Raji (cell line): ENCODE data around the gene PYM1.

ENCODE experiments used
- POLR2A ChIP-seq: IDR thresholded peaks from 2 replicates; pipeline ENCODE4 v1.6.1; 2011; ENCODE audit warnings: low read depth, low read length, control low read depth; ENCODE audit not compliant: insufficient read depth

Gene PYM1

DNA sequence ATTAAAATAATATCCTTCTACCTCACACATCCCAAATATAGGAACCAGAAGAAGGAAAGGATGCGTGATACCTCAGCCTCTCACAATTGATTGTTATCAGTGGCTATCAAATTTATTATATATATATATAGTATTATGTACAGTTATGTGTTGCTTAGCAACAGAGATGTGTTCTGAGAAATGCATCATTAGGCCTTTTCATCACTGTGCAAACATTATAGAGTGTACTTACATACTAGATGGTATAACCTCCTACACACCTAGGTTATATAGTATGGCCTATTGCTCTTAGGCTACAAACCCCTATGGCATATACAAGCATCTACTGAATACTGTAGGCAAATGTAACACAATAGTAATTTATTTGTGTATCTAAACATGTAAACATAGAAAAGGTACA lies 34.0 kb downstream of the PYM1 start:
- no peak for TF ChIP-seq POLR2A

DNA sequence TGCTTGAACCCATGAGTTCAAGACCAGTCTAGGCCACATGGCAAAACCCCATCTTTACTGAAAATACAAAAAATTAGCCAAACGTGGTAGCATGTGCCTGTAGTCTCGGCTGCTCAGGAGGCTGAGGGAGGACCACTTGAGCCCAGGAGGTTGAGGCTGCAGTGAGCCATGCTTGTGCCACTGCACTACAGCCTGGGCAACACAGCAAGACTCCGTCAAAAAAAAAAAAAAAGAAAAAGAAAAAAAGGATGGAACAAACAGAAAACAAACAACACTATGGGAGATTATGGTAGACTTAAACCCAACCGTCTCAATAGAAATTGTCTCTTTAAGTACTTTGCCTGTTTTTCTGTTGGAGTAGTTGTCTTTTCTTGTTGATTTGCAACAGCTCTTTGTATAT lies 36.4 kb downstream of the PYM1 start:
- no peak for TF ChIP-seq POLR2A

DNA sequence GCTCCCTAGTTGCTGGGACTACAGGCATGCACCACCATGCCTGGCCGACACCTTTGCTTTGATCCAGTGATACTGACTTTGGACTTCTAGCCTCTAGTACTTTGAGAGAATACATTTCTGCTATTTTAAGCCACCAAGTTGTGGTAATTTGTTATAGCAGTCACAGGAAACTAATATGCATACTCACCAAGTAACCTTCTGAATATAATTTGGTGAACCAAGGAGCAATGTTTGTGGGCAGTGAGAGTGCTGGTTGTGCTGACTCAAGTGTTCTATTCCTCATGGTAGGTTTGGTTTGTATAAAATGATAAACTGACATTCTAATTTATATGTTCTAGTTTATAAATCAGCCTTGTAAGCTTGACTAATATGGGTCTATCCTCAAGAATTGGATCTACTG lies 42.6 kb downstream of the PYM1 start:
- no peak for TF ChIP-seq POLR2A

DNA sequence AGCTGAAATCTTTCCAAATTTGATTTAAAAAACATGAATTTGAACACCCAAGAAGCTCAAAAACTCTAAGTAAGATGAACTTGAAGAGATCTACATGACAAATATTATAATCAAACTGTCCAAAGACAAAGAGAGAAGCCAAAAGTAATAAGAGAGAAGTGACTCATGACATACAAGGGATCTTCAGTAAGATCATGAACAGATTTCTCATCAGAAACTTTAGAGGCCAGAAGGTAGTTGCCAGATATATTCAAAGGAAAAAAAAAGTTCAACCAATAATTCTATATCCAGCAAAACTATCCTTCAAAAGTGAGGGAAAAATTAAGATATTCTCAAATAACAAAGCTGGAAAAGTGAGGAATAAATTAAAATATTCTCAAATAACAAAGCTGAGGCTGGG lies 49.9 kb downstream of the PYM1 start:
- TF ChIP-seq POLR2A = no peak

DNA sequence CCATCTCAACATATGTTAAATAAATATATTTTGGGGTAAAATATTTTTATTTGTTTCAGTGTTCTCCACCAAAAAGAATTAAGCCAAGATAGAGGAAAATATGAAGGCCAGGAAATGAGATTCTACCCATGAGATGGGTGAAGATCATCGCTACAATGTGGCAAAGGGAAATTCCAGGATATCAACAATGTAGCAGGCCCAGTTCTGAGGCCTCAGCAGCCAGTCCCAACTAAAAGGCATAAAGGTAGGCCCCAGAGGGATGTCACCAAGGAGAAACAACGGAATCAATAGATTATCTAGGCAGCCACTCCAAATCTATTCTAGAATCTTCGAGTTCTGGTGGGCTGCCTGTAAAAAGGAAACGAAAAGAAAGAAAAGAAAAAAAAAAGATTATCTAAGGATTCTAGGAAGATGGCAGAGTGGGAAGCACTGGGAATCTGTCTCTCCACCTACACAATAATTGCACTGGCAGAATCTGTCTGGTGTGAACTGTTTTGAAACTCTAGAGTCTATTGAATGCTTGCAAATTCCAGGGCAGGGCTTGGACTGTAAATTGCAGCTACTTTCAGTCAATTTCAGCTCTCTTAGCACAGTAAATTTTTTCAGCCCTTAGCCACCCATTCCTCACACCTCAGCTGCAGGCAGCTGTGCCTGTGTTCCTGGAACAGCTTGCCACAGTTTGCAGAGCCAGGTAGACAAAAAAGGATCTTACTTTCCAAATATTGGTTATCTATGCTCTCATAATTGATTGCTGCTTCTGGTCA lies 51.8 kb downstream of the PYM1 start:
- no peak for TF ChIP-seq POLR2A

DNA sequence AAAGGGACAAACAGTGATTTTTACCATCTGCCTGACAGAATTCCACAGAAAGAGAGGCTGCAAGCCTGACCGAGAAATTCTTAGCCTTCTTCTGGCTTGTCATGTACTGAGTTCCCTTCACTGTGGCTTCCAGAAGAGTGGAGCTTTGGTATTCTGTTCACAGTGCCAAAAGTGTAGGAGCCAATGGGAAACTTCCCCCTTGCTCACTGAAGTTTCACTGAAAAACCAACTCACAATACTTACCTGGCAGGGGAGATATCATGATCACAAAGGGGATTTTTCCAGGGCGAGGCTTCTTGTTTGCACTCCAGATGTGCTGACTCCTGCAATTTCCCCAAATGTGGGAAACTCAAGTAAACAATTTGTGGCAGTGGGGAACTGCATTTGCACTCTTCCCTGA lies 53.3 kb downstream of the PYM1 start:
- no peak for TF ChIP-seq POLR2A

DNA sequence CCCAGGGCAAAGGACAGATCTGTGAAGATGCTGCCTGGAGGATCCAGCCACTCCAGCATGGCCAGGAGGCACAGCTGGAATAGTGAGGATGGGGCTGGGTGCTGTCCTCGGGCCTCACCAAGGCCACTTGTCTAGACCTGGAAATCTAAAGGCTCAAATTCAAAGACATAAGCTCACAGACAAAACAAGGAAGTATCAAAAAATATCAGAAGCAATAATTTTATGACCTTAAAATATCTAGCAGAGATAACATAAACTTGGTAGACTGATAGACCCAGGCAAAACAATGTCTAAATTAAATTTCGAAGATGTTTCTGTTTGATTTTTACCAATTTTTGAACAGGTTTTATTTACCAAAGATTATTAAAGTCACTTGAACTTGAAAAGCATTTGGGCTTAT lies 62.4 kb downstream of the PYM1 start:
- no peak for TF ChIP-seq POLR2A

DNA sequence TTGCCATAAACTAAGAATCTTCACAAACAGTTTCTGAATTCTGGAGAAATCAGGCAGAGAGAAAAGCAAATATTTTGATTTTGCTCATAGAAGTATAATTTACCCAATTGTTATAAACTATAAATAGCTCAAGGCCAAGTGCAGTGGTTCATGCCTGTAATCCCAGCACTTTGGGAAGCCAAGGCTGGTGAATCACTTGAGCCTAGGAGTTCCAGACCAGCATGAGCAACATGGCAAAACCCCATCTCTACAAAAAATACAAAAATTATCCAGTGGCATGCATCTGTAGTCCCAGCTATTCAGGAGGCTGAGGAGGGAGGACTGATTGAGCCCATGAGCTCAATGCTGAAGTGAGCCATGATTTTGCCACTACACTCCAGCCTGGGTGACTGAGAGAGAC lies 65.4 kb downstream of the PYM1 start:
- TF ChIP-seq POLR2A = no peak

DNA sequence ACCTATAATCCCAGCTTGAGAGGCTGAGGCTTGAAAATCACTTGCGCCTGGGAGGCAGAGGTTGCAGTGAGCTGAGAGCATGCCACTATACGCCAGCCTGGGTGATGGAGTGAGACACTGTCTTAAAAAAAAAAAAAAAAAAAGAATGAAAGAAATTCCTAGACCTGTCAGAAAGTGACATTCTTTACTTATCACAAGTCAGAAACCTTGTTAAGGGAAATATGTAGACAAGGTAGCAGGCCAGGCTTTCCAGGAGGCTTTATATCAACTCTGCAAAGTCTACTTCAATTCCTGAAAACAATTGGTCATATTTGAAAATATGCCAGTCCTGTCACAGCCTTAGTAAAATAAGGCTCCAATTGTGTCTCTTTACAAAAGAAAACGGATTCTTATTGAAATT lies 65.8 kb downstream of the PYM1 start:
- TF ChIP-seq POLR2A = no peak

DNA sequence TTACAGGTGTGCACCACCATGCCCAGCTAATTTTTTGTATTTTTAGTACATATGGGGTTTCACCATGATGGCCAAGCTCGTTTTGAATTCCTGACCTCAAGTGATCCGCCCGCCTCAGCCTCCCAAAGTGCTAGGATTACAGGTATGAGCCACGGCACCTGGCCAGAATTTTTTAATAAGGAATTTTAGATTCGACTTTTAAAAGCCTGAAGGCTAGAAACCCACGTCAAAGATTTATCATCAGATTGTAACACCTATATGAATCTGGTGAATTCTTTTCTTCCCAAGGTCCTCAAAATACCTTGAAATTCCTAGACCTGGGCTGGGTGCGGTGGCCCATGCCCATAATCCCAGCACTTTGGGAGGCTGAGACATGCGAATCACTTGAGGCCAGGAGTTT lies 66.3 kb downstream of the PYM1 start:
- TF ChIP-seq POLR2A = no peak

DNA sequence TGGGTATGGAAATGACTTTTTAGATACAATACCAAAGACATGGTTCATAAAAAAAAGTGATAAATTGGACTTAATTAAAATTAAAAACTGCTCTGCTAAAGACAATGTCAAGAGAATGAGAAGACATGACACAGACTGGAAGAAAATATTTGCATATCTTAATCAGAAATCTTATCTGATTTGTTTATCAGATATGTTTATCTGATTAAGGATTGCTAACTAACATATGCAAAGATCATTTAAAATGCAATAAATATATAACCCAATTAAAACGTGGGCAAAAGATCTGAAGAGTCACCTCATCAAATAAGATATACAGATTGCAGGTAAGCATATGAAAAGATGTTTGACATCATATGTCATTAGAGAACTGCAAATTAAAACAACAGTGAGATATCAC lies 75.0 kb downstream of the PYM1 start:
- TF ChIP-seq POLR2A = no peak
